ENCODE data around the gene HS3ST3A1. TPM values are rescaled to one million over a fixed set of nuclear protein-coding genes. Genes with fewer than 3 reads are reported as not detected.
"Not testable (repeated sequence)": the region's sequence is repeated elsewhere in the genome, so short reads cannot be mapped to it uniquely, and the experiment has no call there.

Gene HS3ST3A1
- total RNA-seq, 3 donors from 2014 or later = 0.27 TPM; not detected in 2

- H3K4me3 Mint-ChIP-seq = no peak overlapping the region
- H3K9me3 Mint-ChIP-seq = no peaks in the 10 kb centered on the region
- no peaks in the 10 kb centered on the region for H3K4me1 Mint-ChIP-seq (ENCODE audit: low read depth)
- no peaks in the 10 kb centered on the region for H3K27me3 Mint-ChIP-seq (ENCODE audit: low read depth)
- ATAC-seq (no peak), DNase-seq (no peak)
- no peaks in the 10 kb centered on the region for H3K36me3 Mint-ChIP-seq (ENCODE audit: insufficient read depth)
These were observed 79.9 kb downstream of the HS3ST3A1 start for GRCh38 chr17:13521784-13522183.

GRCh38 chr17:13520899-13521572 lies 80.7 kb downstream of the HS3ST3A1 start:
- Mint-ChIP-seq H3K4me1 (ENCODE audit: low read depth) (no peaks in the 10 kb centered on the region), H3K9me3 (no peaks in the 10 kb centered on the region), H3K4me3 (no peak overlapping the region), H3K36me3 (ENCODE audit: insufficient read depth) (no peaks in the 10 kb centered on the region), H3K27me3 (ENCODE audit: low read depth) (no peaks in the 10 kb centered on the region)
- ATAC-seq (no peak), DNase-seq (no peak)

- DNase-seq = no peak
- ATAC-seq = no peak
- H3K27me3 Mint-ChIP-seq (ENCODE audit: low read depth) = peaks cover 4% of the 10 kb centered on the region
- H3K9me3 Mint-ChIP-seq = no peaks in the 10 kb centered on the region
- no peak overlapping the region for H3K4me3 Mint-ChIP-seq
- H3K4me1 Mint-ChIP-seq (ENCODE audit: low read depth) = no peaks in the 10 kb centered on the region
- no peaks in the 10 kb centered on the region for H3K36me3 Mint-ChIP-seq (ENCODE audit: insufficient read depth)
These were observed 83.3 kb downstream of the HS3ST3A1 start for GRCh38 chr17:13518261-13519000.

GRCh38 chr17:13513039-13513405 lies 88.7 kb downstream of the HS3ST3A1 start:
- no peak for ATAC-seq
- DNase-seq = no peak
- Mint-ChIP-seq H3K4me1 (ENCODE audit: low read depth) (peaks cover 9% of the 10 kb centered on the region), H3K4me3 (no peak overlapping the region), H3K9me3 (no peaks in the 10 kb centered on the region), H3K36me3 (ENCODE audit: insufficient read depth) (no peaks in the 10 kb centered on the region), H3K27me3 (ENCODE audit: low read depth) (peaks cover 10% of the 10 kb centered on the region)

- Mint-ChIP-seq H3K4me3 (no peak overlapping the region), H3K9me3 (no peaks in the 10 kb centered on the region), H3K4me1 (ENCODE audit: low read depth) (peaks cover 9% of the 10 kb centered on the region), H3K36me3 (ENCODE audit: insufficient read depth) (no peaks in the 10 kb centered on the region), H3K27me3 (ENCODE audit: low read depth) (peaks cover 8% of the 10 kb centered on the region)
- ATAC-seq (no peak), DNase-seq (no peak)
These were observed 91.7 kb downstream of the HS3ST3A1 start for GRCh38 chr17:13510062-13510461.

- peaks cover 8% of the 10 kb centered on the region for H3K27me3 Mint-ChIP-seq (ENCODE audit: low read depth)
- H3K9me3 Mint-ChIP-seq = no peaks in the 10 kb centered on the region
- no peak overlapping the region for H3K4me3 Mint-ChIP-seq
- ATAC-seq (no peak), DNase-seq (no peak)
- H3K4me1 Mint-ChIP-seq (ENCODE audit: low read depth) = peaks cover 9% of the 10 kb centered on the region
- no peaks in the 10 kb centered on the region for H3K36me3 Mint-ChIP-seq (ENCODE audit: insufficient read depth)
These were observed 92.2 kb downstream of the HS3ST3A1 start for GRCh38 chr17:13509527-13509926.

- Mint-ChIP-seq H3K4me3 (no peak overlapping the region), H3K27me3 (ENCODE audit: low read depth) (peaks cover 6% of the 10 kb centered on the region), H3K9me3 (no peaks in the 10 kb centered on the region), H3K36me3 (ENCODE audit: insufficient read depth) (no peaks in the 10 kb centered on the region), H3K4me1 (ENCODE audit: low read depth) (peaks cover 9% of the 10 kb centered on the region)
- DNase-seq (no peak), ATAC-seq (no peak)
These were observed 92.8 kb downstream of the HS3ST3A1 start for GRCh38 chr17:13508896-13509295.

- H3K4me1 Mint-ChIP-seq (ENCODE audit: low read depth) = no peaks in the 10 kb centered on the region
- H3K9me3 Mint-ChIP-seq = no peaks in the 10 kb centered on the region
- no peak for ATAC-seq
- DNase-seq = no peak
- H3K4me3 Mint-ChIP-seq = no peak overlapping the region
- no peaks in the 10 kb centered on the region for H3K27me3 Mint-ChIP-seq (ENCODE audit: low read depth)
- H3K36me3 Mint-ChIP-seq (ENCODE audit: insufficient read depth) = no peaks in the 10 kb centered on the region
These were observed 98.2 kb downstream of the HS3ST3A1 start for GRCh38 chr17:13503526-13503925.

GRCh38 chr17:13502263-13502662 lies 99.5 kb downstream of the HS3ST3A1 start:
- Mint-ChIP-seq H3K4me1 (ENCODE audit: low read depth) (no peaks in the 10 kb centered on the region), H3K27me3 (ENCODE audit: low read depth) (no peaks in the 10 kb centered on the region), H3K36me3 (ENCODE audit: insufficient read depth) (no peaks in the 10 kb centered on the region), H3K4me3 (no peak overlapping the region), H3K9me3 (no peaks in the 10 kb centered on the region)
- no peak for ATAC-seq
- DNase-seq = no peak

GRCh38 chr17:13500947-13501346 lies 100.8 kb downstream of the HS3ST3A1 start:
- no peak overlapping the region for H3K4me3 Mint-ChIP-seq
- H3K4me1 Mint-ChIP-seq (ENCODE audit: low read depth) = no peaks in the 10 kb centered on the region

GRCh38 chr17:13498184-13498583 lies 103.5 kb downstream of the HS3ST3A1 start:
- DNase-seq (no peak), ATAC-seq (no peak)
- no peaks in the 10 kb centered on the region for H3K4me1 Mint-ChIP-seq (ENCODE audit: low read depth)
- no peaks in the 10 kb centered on the region for H3K27me3 Mint-ChIP-seq (ENCODE audit: low read depth)
- H3K9me3 Mint-ChIP-seq = no peaks in the 10 kb centered on the region
- H3K36me3 Mint-ChIP-seq (ENCODE audit: insufficient read depth) = no peaks in the 10 kb centered on the region
- H3K4me3 Mint-ChIP-seq = no peak overlapping the region

More at GRCh38 chr17:13500947-13501346, 100.8 kb downstream of the HS3ST3A1 start:
- Mint-ChIP-seq H3K36me3 (ENCODE audit: insufficient read depth) (no peaks in the 10 kb centered on the region), H3K27me3 (ENCODE audit: low read depth) (no peaks in the 10 kb centered on the region), H3K9me3 (no peaks in the 10 kb centered on the region)
- no peak for DNase-seq
- no peak for ATAC-seq

- not testable (repeated sequence) for H3K27me3 Mint-ChIP-seq (ENCODE audit: low read depth); ATAC-seq
These were observed 105.1 kb downstream of the HS3ST3A1 start for GRCh38 chr17:13496553-13497056.

GRCh38 chr17:13495423-13495822 lies 106.3 kb downstream of the HS3ST3A1 start:
- DNase-seq (no peak), ATAC-seq (no peak)
- H3K36me3 Mint-ChIP-seq (ENCODE audit: insufficient read depth) = no peaks in the 10 kb centered on the region
- no peaks in the 10 kb centered on the region for H3K27me3 Mint-ChIP-seq (ENCODE audit: low read depth)
- no peaks in the 10 kb centered on the region for H3K4me1 Mint-ChIP-seq (ENCODE audit: low read depth)
- H3K4me3 Mint-ChIP-seq = no peak overlapping the region
- no peaks in the 10 kb centered on the region for H3K9me3 Mint-ChIP-seq

More at GRCh38 chr17:13496553-13497056, 105.1 kb downstream of the HS3ST3A1 start:
- H3K4me1 Mint-ChIP-seq (ENCODE audit: low read depth); H3K36me3 Mint-ChIP-seq (ENCODE audit: insufficient read depth); H3K9me3 Mint-ChIP-seq; DNase-seq; H3K4me3 Mint-ChIP-seq: not testable (repeated sequence)

GRCh38 chr17:13492737-13493122 lies 109.0 kb downstream of the HS3ST3A1 start:
- Mint-ChIP-seq H3K36me3 (ENCODE audit: insufficient read depth) (no peaks in the 10 kb centered on the region), H3K4me3 (no peak overlapping the region), H3K9me3 (no peaks in the 10 kb centered on the region), H3K4me1 (ENCODE audit: low read depth) (no peaks in the 10 kb centered on the region), H3K27me3 (ENCODE audit: low read depth) (peaks cover 2% of the 10 kb centered on the region)
- DNase-seq (no peak), ATAC-seq (no peak)
